ENCODE data around the gene SOX18. TPM values are rescaled to one million over a fixed set of nuclear protein-coding genes. Genes with fewer than 3 reads are reported as not detected.
A peak's percentile ranks its signal among the peaks of the same experiment; 100 is the strongest.

The SOX18 gene
- total and polyA plus RNA-seq, 2 of the 13 experiments (the other 11 are each of a cell fraction or from before 2014, with no cell fraction given), result 1.6 to 1.9 TPM

GRCh38 chr20:64048402-64049044 lies 916 bp downstream of the SOX18 start (continued):
- TF ChIP-seq ZNF746 (CRISPR knock-in tag; IDR thresholded peaks at IDR 0.05), result 0 out of 2 replicates have a peak, but pooled peaks have one; percentile 13
- TF ChIP-seq PTBP1 (IDR thresholded peaks at IDR 0.05; ENCODE audit: low read depth, low read length, poor library complexity, severe bottlenecking), result no peak
- 0 out of 2 replicates have a peak, but pooled peaks have one; percentile 28 for TF ChIP-seq HIC2 (CRISPR knock-in tag; IDR thresholded peaks at IDR 0.05; ENCODE audit: low read depth)
- no peak for TF ChIP-seq PATZ1 (CRISPR knock-in tag; IDR thresholded peaks at IDR 0.05)
- no peak; the same call in 1 of the 2 replicates for TF ChIP-seq MTA1 (CRISPR knock-in tag; IDR thresholded peaks at IDR 0.05; ENCODE audit: borderline replicate concordance)
- no peak for TF ChIP-seq SOX5 (CRISPR knock-in tag; IDR thresholded peaks at IDR 0.05; ENCODE audit: borderline replicate concordance)
- TF ChIP-seq ZNF512 (CRISPR knock-in tag; IDR thresholded peaks at IDR 0.05), result no peak
- no peak for TF ChIP-seq NR0B2 (CRISPR knock-in tag; IDR thresholded peaks at IDR 0.05)
- TF ChIP-seq ZBTB4 (CRISPR knock-in tag; IDR thresholded peaks at IDR 0.05; ENCODE audit: borderline replicate concordance), result no peak
- no peak for TF ChIP-seq ZNF530 (CRISPR knock-in tag; IDR thresholded peaks at IDR 0.05; ENCODE audit: low read depth)
- TF ChIP-seq TEF (CRISPR knock-in tag; IDR thresholded peaks at IDR 0.05), result no peak
- no peak for TF ChIP-seq ZNF629 (CRISPR knock-in tag; conservative IDR thresholded peaks at IDR 0.05)
- no peak for TF ChIP-seq CHD4 (IDR thresholded peaks at IDR 0.05; ENCODE audit: borderline replicate concordance, low read length)
- TF ChIP-seq ZNF496 (CRISPR knock-in tag; IDR thresholded peaks at IDR 0.05; ENCODE audit: insufficient replicate concordance), result no peak
- TF ChIP-seq SIX4 (CRISPR knock-in tag; IDR thresholded peaks at IDR 0.05), result no peak
- no peak for TF ChIP-seq ZC3H13 (CRISPR knock-in tag; IDR thresholded peaks at IDR 0.05)
- TF ChIP-seq ZNF33A (CRISPR knock-in tag; IDR thresholded peaks at IDR 0.05; ENCODE audit: borderline replicate concordance), result no peak
- no peak for TF ChIP-seq NR2C2 (CRISPR knock-in tag; IDR thresholded peaks at IDR 0.05; ENCODE audit: borderline replicate concordance)
- no peak for TF ChIP-seq ZNF224 (CRISPR knock-in tag; IDR thresholded peaks at IDR 0.05)

All from HepG2 (cell line).